Type B pancreatic cell (in vitro differentiated cells): ENCODE data around the gene PARP12. TPM values are rescaled to one million over a fixed set of nuclear protein-coding genes. Genes with fewer than 3 reads are reported as not detected.

Experiments used
- DNase-seq: peaks from one replicate; pipeline ENCODE4 v3.0.0; 2021; ENCODE audit warnings: mixed read lengths; ENCODE audit not compliant: unreplicated experiment; ENCODE audit errors: extremely low spot score
- H3K27ac Mint-ChIP-seq: 2 replicates; pipeline ENCODE4 v1.8.0; 2021; ENCODE audit warnings: mild to moderate bottlenecking, mixed read lengths
- H3K27me3 Mint-ChIP-seq: 2 replicates; pipeline ENCODE4 v1.8.0; 2021; ENCODE audit warnings: mixed read lengths
- H3K36me3 Mint-ChIP-seq: 2 replicates; pipeline ENCODE4 v1.8.0; 2021; ENCODE audit warnings: mixed read lengths
- H3K4me1 Mint-ChIP-seq: one replicate; pipeline ENCODE4 v1.8.0; 2021; ENCODE audit warnings: mixed read lengths; ENCODE audit not compliant: unreplicated experiment
- H3K4me3 Mint-ChIP-seq: 2 replicates; pipeline ENCODE4 v1.8.0; 2021; ENCODE audit warnings: mild to moderate bottlenecking, mixed read lengths
- H3K9me3 Mint-ChIP-seq: 2 replicates; pipeline ENCODE4 v1.8.0; 2021; ENCODE audit warnings: mixed read lengths
- total RNA-seq: library from RNA; stranded (reverse); gene quantifications from 2 replicates; pipeline ENCODE4 v1.2.1, GENCODE V29; 2021; ENCODE audit warnings: low replicate concordance
- TF ChIP-seq, protein P1 (sequence below): fragments of 200-600 bp; sonication (generic); conservative IDR thresholded peaks from 2 replicates; pipeline ENCODE4 v1.5.0; 2021; ENCODE audit warnings: antibody characterized with exemption, mild to moderate bottlenecking

Gene PARP12
- total RNA-seq, 1 donor from 2014 or later, result 11.9 TPM

DNA sequence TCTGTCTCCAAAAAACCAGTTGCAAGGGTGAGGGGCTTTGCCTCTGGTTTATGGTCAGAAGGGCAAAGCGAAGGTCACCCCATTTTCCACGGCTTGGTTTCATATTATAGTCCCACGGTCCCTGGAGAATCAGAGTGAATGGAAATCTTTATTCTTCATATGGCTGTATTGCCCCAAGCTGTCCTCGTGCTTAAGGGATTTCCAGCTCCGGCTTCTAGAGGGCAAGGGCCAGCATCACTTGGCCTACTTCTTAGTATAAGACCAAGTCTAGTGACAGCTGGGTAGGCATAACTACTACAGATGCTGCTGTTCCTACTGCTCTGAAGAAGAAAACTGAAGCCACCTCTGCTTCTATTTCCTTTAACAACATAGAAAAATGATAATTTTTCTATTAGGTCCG, 63.2 kb downstream of the PARP12 start:
- H3K4me1 Mint-ChIP-seq, result peaks cover 25% of the 10 kb centered on the region
- H3K9me3 Mint-ChIP-seq, result no peaks in the 10 kb centered on the region
- no peak overlapping the region for H3K27ac Mint-ChIP-seq
- TF ChIP-seq, protein P1, sequence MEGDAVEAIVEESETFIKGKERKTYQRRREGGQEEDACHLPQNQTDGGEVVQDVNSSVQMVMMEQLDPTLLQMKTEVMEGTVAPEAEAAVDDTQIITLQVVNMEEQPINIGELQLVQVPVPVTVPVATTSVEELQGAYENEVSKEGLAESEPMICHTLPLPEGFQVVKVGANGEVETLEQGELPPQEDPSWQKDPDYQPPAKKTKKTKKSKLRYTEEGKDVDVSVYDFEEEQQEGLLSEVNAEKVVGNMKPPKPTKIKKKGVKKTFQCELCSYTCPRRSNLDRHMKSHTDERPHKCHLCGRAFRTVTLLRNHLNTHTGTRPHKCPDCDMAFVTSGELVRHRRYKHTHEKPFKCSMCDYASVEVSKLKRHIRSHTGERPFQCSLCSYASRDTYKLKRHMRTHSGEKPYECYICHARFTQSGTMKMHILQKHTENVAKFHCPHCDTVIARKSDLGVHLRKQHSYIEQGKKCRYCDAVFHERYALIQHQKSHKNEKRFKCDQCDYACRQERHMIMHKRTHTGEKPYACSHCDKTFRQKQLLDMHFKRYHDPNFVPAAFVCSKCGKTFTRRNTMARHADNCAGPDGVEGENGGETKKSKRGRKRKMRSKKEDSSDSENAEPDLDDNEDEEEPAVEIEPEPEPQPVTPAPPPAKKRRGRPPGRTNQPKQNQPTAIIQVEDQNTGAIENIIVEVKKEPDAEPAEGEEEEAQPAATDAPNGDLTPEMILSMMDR, result no peak
- H3K4me3 Mint-ChIP-seq, result no peak overlapping the region
- no peak for DNase-seq
- no peaks in the 10 kb centered on the region for H3K27me3 Mint-ChIP-seq
- H3K36me3 Mint-ChIP-seq, result no peaks in the 10 kb centered on the region

DNA sequence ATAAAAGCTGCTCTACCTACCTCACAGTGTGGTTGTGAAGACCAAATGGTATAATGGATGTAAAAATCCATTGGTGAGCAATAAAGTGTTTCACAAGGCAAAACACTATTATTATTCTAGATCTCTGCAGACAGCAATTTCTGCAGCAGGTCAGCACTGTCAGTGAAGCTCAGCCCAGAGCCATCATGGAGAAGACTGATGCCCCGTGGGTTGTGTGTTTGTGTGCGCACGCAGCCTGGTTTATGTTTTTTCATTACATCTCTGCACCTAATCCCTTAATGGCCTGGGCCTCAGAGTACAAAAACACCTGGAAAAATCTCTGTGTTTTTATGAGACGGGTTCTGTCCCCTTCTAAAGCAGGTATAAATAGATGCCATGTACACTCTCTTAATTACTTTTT, 64.2 kb downstream of the PARP12 start:
- no peak overlapping the region for H3K27ac Mint-ChIP-seq
- TF ChIP-seq, protein P1, result no peak
- H3K4me1 Mint-ChIP-seq, result peaks cover 23% of the 10 kb centered on the region
- H3K9me3 Mint-ChIP-seq, result no peaks in the 10 kb centered on the region
- H3K27me3 Mint-ChIP-seq, result no peaks in the 10 kb centered on the region
- no peak overlapping the region for H3K4me3 Mint-ChIP-seq
- no peak for DNase-seq
- no peaks in the 10 kb centered on the region for H3K36me3 Mint-ChIP-seq

DNA sequence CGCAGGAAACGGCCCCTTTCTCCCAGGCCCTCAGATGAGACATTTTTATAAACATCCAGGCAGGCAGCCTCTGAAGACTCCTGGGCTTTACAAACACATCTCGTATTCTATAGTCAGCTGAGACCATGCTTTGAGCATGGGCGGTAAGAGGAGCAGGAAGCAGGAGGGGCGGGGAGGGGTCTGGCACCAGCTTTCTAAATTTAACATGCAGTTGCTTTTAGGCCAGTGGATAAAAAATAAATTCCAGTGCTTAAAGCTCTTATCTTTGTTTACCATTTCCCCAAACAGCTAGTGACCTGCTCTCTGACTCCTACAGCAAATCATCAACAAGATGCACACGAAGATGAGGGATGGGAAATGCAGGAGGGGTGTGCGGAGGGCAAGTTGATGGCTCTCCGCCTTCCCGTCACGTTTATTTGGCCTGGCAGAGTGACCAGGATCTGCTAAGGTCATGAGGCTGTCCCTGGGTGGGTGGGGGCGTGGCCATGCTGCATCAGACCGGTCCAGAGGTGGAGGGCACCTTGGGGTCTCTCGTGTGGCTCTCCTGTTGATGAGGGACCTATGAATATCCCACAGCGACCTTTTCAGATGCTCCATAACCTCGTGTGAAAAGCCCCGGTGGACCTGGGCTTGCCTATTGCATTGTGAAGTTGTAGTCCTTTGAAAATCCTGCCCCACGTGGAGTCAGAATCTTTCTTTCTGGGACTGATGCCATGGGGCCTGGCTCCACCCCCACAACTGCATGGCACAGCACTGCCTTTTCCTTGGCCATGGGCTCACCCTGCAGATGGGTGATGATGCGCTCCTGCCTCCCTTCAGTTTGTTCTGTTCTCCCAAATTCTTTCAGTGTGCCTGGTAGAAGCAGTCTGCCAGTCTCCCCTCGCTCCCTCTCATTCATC, 67.5 kb downstream of the PARP12 start:
- no peak overlapping the region for H3K4me3 Mint-ChIP-seq
- TF ChIP-seq, protein P1, result no peak
- no peaks in the 10 kb centered on the region for H3K27me3 Mint-ChIP-seq
- H3K36me3 Mint-ChIP-seq, result no peaks in the 10 kb centered on the region
- H3K9me3 Mint-ChIP-seq, result no peaks in the 10 kb centered on the region
- no peak overlapping the region for H3K27ac Mint-ChIP-seq
- H3K4me1 Mint-ChIP-seq, result peaks cover 22% of the 10 kb centered on the region
- DNase-seq, result no peak

DNA sequence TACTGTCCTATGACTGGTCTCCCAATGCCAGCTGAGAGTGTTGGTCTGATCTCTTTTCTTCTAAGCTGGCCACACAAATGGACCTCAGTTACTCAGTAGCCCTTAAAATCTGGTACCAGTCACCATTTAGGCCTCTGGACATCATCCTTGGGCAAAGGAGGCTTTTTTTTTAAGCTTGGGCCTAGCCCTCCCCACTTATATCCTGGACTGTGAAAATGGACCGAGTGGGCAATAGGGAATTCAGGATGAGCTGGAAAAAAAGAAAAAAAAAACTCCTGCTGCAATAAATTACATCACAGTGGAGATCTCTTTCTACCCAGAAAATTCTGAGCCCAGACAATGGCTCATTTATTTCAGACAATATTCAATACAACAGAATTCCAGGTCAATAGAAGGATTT, 68.4 kb downstream of the PARP12 start:
- TF ChIP-seq, protein P1, result no peak

DNA sequence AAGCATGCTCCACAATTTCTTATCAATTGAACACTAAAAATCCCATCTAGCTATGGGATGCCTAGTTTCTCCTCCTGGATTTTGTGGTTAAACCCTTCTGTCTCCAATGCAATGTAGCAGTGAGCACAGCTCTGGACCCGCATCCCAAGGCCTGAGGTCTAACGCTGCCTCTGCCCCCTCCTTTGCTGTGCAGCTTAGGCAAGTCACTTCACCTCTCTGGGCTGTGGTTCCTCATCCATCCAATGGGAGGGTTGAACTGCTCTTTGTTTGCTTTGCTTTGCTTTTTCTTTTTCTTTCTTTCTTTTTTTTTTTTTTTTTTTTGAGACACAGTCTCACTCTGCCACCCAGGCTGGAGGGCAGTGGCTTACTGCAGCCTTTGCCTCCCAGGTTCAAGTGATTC, 69.2 kb downstream of the PARP12 start:
- peaks cover 22% of the 10 kb centered on the region for H3K4me1 Mint-ChIP-seq
- H3K27ac Mint-ChIP-seq, result no peak overlapping the region
- no peak for DNase-seq
- no peaks in the 10 kb centered on the region for H3K36me3 Mint-ChIP-seq
- H3K4me3 Mint-ChIP-seq, result no peak overlapping the region
- peaks cover 4% of the 10 kb centered on the region for H3K27me3 Mint-ChIP-seq
- H3K9me3 Mint-ChIP-seq, result no peaks in the 10 kb centered on the region
- TF ChIP-seq, protein P1, result no peak

More for the DNA sequence above, 68.4 kb downstream of the PARP12 start:
- Mint-ChIP-seq H3K27me3 (peaks cover 4% of the 10 kb centered on the region), H3K36me3 (no peaks in the 10 kb centered on the region), H3K4me3 (no peak overlapping the region), H3K4me1 (peaks cover 22% of the 10 kb centered on the region), H3K9me3 (no peaks in the 10 kb centered on the region), H3K27ac (no peak overlapping the region)
- no peak for DNase-seq
